Memory B cell (primary cell): ENCODE measurements around the gene PSD2.

Experiments used
- ATAC-seq: fragments of 150-1000 bp; cut with Tn5 transposase; 2 replicates; pipeline ENCODE4 v1.10.0; 2021; ENCODE audit warnings: low read depth, mild to moderate bottlenecking, moderate library complexity
- DNase-seq, 2 donors: peaks; one replicate each; pipeline ENCODE4 v3.0.0; 2022; ENCODE audit warnings: low spot score in 2 of 2
- H3K27ac Mint-ChIP-seq: one replicate; pipeline ENCODE4 v1.8.0; 2022; ENCODE audit warnings: mild to moderate bottlenecking, moderate library complexity, mixed read lengths
- H3K27me3 Mint-ChIP-seq: one replicate; pipeline ENCODE4 v1.8.0; 2022; ENCODE audit warnings: mixed read lengths
- H3K36me3 Mint-ChIP-seq: one replicate; pipeline ENCODE4 v1.8.0; 2022; ENCODE audit warnings: mild to moderate bottlenecking, mixed read lengths
- H3K4me1 Mint-ChIP-seq: one replicate; pipeline ENCODE4 v1.8.0; 2022; ENCODE audit warnings: mixed read lengths
- H3K4me3 Mint-ChIP-seq: one replicate; pipeline ENCODE4 v1.8.0; 2022; ENCODE audit warnings: mild to moderate bottlenecking, moderate library complexity, mixed read lengths
- H3K9me3 Mint-ChIP-seq: one replicate; pipeline ENCODE4 v1.8.0; 2022; ENCODE audit warnings: mixed read lengths

The PSD2 gene

DNA sequence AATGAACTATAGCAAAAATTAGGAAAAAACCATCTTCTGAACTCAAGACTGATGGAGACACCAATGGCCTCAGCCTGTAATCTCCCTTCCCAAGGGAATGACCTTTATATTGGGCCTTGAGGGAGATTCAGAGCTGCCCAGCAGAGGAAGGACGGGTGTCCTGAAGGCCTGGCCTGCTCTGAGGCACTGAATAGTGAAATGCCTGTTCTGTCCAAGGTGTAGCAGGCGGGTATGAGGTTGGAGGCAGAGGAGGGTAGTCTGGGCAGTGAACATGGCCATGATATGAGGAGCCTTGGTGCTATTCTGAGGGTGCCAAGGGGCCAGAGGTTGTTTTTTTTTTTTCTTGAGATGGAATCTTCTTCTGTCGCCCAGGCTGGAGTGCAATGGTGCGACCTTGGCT is 25.0 kb downstream of the PSD2 start:
- no peak for DNase-seq
- Mint-ChIP-seq H3K4me1 (no peaks in the 10 kb centered on the region), H3K4me3 (no peak overlapping the region), H3K36me3 (peaks cover 8% of the 10 kb centered on the region), H3K27ac (no peak overlapping the region), H3K27me3 (peaks cover 21% of the 10 kb centered on the region), H3K9me3 (peaks cover 10% of the 10 kb centered on the region)
- no peak for ATAC-seq

DNA sequence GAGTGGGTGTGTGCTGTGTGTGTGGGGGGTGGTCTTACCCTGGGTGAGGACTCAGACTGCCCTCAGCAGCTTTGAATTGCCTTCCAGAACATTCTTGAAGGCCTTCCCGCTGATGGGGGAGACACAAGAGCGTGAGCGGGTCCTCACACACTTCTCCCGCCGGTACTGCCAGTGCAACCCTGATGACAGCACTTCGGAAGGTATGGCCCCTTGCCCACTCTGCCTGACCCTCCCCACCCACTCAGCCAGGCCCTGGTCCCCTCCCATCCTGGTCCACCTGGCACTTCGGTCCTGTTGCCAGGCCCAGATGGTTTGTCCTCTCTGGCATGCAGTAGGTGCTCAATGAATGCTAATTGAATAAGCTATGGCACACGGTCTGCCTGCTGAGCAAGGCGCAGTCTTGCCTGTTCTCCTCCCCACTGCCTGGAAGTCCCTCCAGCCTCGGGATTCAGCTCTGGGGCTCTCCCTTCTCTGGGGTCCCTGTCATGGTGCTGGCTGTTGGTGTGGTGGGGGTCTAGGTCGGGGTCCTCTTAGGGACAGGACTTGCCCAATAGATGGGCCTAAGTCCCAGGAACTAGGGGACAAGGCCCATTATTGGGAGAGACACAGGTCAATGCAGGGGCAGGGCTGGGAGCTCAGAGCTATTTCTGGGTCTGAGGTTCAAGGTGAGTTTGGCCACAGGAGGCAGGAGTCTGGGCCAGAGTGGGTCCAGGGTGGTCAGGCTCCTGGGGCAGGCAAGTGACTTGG is 26.4 kb downstream of the PSD2 start:
- Mint-ChIP-seq H3K9me3 (peaks cover 10% of the 10 kb centered on the region), H3K4me1 (no peaks in the 10 kb centered on the region), H3K4me3 (no peak overlapping the region), H3K27ac (no peak overlapping the region), H3K36me3 (peaks cover 8% of the 10 kb centered on the region), H3K27me3 (peaks cover 21% of the 10 kb centered on the region)
- DNase-seq (no peak), ATAC-seq (no peak)

GRCh38 chr5:139822553-139823425 is 27.2 kb downstream of the PSD2 start:
- Mint-ChIP-seq H3K36me3 (peaks cover 8% of the 10 kb centered on the region), H3K27ac (no peak overlapping the region), H3K9me3 (peaks cover 10% of the 10 kb centered on the region), H3K4me3 (no peak overlapping the region), H3K27me3 (peaks cover 20% of the 10 kb centered on the region), H3K4me1 (no peaks in the 10 kb centered on the region)
- DNase-seq: no peak
- no peak for ATAC-seq

- Mint-ChIP-seq H3K36me3 (peaks cover 6% of the 10 kb centered on the region), H3K27me3 (peaks cover 18% of the 10 kb centered on the region), H3K4me3 (no peak overlapping the region), H3K9me3 (peaks cover 9% of the 10 kb centered on the region), H3K27ac (no peak overlapping the region), H3K4me1 (no peaks in the 10 kb centered on the region)
- no peak for DNase-seq
- ATAC-seq: no peak
Measured at GRCh38 chr5:139823757-139824355, 28.2 kb downstream of the PSD2 start.

- H3K9me3 Mint-ChIP-seq: no peaks in the 10 kb centered on the region
- no peak overlapping the region for H3K4me3 Mint-ChIP-seq
Measured at GRCh38 chr5:139825690-139826089, 30.1 kb downstream of the PSD2 start.

DNA sequence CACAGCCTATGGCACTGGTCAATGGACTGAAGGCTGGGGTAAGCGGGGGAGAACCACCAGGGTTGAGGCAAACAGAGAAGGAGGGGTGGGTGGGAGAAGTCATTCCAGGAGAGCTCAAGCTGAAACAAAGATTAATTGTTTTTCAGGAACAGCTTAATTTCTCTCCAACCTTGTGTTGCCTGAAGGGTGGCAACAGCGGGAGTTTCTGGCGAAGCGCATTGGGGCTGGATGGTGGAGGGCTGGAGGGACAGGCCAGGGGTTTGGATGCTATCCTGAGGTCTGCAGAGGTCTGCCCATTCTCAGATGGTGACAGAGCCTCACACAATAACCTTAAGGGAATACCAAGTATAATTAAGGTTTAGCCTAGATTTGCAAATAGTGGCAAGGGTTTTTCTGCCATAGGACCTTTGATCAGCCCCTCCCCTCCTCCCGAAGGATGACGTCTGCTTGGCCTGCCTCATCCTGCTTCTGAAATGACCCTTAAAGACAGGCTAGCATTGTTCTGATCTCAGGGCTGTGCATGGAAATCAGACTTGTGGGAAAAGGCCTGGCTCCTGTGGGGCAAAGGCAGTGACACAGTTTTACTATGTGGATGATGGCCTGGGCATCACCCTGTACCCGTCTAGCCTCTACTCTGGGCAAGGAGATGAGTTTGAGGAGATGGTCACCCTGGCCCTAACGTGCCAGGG is 32.7 kb downstream of the PSD2 start:
- H3K9me3 Mint-ChIP-seq: no peaks in the 10 kb centered on the region
- peaks cover 10% of the 10 kb centered on the region for H3K27me3 Mint-ChIP-seq
- H3K4me3 Mint-ChIP-seq: no peak overlapping the region
- H3K4me1 Mint-ChIP-seq: no peaks in the 10 kb centered on the region
- no peaks in the 10 kb centered on the region for H3K36me3 Mint-ChIP-seq
- ATAC-seq: no peak
- DNase-seq: no peak
- H3K27ac Mint-ChIP-seq: no peak overlapping the region

More at GRCh38 chr5:139825690-139826089, 30.1 kb downstream of the PSD2 start:
- Mint-ChIP-seq H3K4me1 (no peaks in the 10 kb centered on the region), H3K27me3 (peaks cover 10% of the 10 kb centered on the region), H3K27ac (no peak overlapping the region), H3K36me3 (no peaks in the 10 kb centered on the region)
- no peak for DNase-seq
- no peak for ATAC-seq

GRCh38 chr5:139829471-139829870 is 33.9 kb downstream of the PSD2 start:
- no peak overlapping the region for H3K4me3 Mint-ChIP-seq
- ATAC-seq: no peak
- no peak for DNase-seq
- peaks cover 10% of the 10 kb centered on the region for H3K27me3 Mint-ChIP-seq
- H3K27ac Mint-ChIP-seq: no peak overlapping the region
- no peaks in the 10 kb centered on the region for H3K36me3 Mint-ChIP-seq
- H3K4me1 Mint-ChIP-seq: no peaks in the 10 kb centered on the region
- H3K9me3 Mint-ChIP-seq: no peaks in the 10 kb centered on the region

DNA sequence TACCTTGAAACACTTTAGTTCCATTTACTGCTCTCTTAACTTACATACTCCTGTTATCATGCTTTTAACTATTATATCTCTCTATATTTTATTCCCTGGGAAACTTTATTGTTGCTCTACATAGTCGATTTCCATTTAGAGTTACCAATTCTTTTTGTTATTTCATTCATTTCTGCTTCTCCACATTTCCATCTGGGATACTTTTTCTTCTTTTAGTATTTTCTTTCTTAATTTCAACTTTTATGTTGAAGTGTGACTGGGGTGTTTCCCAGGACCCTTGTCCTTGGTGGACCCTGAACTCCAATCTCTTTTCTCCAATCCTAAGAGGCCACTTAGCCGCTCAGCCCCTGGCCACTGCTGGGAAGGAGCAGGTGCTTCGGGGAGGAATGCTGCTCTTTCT is 36.0 kb downstream of the PSD2 start:
- no peaks in the 10 kb centered on the region for H3K4me1 Mint-ChIP-seq
- peaks cover 5% of the 10 kb centered on the region for H3K36me3 Mint-ChIP-seq
- no peak overlapping the region for H3K27ac Mint-ChIP-seq
- H3K9me3 Mint-ChIP-seq: no peaks in the 10 kb centered on the region
- H3K4me3 Mint-ChIP-seq: no peak overlapping the region
- peaks cover 22% of the 10 kb centered on the region for H3K27me3 Mint-ChIP-seq
- DNase-seq (no peak), ATAC-seq (no peak)

DNA sequence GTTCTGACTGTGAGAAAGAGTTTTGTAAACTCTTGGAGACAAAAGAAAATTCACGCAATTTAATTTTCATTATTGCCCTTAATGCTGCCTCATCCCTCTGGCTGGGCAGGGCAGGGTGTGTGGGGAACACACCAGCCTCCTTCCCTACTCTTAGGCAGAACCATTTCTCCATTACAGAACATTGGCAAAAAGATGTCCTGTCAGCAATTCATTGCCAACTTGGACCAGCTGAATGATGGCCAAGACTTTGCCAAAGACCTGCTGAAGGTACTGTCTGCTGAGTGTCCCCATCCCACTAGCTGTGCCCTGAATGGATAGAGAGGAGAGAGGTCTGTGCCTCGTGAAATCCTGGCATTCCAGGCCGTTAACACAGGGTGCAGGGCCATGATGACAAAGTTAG is 37.9 kb downstream of the PSD2 start:
- H3K4me3 Mint-ChIP-seq: no peak overlapping the region
- H3K27me3 Mint-ChIP-seq: peaks cover 23% of the 10 kb centered on the region
- peaks cover 5% of the 10 kb centered on the region for H3K36me3 Mint-ChIP-seq
- ATAC-seq: no peak
- H3K9me3 Mint-ChIP-seq: no peaks in the 10 kb centered on the region
- no peaks in the 10 kb centered on the region for H3K4me1 Mint-ChIP-seq
- no peak for DNase-seq
- no peak overlapping the region for H3K27ac Mint-ChIP-seq

DNA sequence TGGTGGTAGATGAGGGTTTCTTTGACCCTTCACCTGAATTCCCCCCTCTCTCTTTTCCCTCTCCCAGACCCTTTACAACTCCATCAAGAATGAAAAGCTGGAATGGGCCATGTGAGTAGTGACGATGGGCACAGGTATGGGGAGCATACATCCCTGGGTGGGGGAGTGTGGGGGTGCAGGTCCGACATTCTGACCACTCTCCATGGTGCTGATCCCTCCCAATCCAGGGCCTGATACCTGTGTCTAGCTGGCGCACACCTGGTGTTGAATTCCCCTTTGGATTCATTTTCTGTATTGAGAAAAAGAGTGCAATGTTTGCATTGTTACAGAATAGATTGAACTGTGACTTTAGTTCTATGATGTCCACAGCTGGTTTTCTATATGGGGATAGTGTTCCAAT is 40.0 kb downstream of the PSD2 start:
- Mint-ChIP-seq H3K27me3 (peaks cover 27% of the 10 kb centered on the region), H3K27ac (no peak overlapping the region), H3K4me3 (no peak overlapping the region), H3K4me1 (no peaks in the 10 kb centered on the region), H3K36me3 (peaks cover 5% of the 10 kb centered on the region), H3K9me3 (no peaks in the 10 kb centered on the region)
- DNase-seq (no peak), ATAC-seq (no peak)

- ATAC-seq (no peak), DNase-seq (no peak)
- peaks cover 5% of the 10 kb centered on the region for H3K36me3 Mint-ChIP-seq
- H3K9me3 Mint-ChIP-seq: no peaks in the 10 kb centered on the region
- H3K4me1 Mint-ChIP-seq: no peaks in the 10 kb centered on the region
- peaks cover 24% of the 10 kb centered on the region for H3K27me3 Mint-ChIP-seq
- no peak overlapping the region for H3K4me3 Mint-ChIP-seq
- H3K27ac Mint-ChIP-seq: no peak overlapping the region
Measured at GRCh38 chr5:139836469-139837208, 41.0 kb downstream of the PSD2 start.

DNA sequence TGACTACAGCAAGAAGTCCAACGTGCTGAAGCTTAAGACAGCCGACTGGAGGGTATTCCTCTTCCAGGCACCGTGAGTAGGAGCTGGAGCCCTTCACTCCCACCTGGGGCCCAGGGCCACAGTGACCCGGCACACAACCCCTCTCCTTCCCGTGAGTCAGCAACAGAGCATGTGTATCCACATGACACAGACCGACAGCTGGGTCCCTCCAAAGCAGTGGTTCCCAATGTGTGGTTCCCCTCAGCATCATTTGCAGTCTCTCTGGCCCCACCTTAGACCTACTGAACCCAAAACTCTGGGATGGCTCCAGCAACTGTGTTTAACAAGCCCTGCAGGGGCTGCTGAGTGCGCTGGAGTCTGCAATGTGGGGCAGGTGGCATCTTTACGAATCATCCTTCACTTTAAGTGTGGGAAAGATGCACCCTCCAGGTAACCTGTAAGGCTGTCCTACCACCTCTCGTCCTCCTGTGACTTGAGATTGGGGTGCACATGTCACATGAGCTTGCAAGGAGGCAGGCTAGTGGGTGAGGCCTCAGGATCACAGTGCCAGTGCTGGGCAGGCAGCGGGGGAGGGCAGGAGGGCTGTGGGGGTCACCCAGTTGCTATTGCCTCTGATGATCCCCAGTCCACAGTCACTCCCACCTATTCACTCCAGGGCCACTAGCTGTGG is 42.2 kb downstream of the PSD2 start:
- peaks cover 5% of the 10 kb centered on the region for H3K36me3 Mint-ChIP-seq
- no peak overlapping the region for H3K27ac Mint-ChIP-seq
- no peaks in the 10 kb centered on the region for H3K9me3 Mint-ChIP-seq
- peaks cover 26% of the 10 kb centered on the region for H3K27me3 Mint-ChIP-seq
- DNase-seq (no peak), ATAC-seq (no peak)
- H3K4me3 Mint-ChIP-seq: no peak overlapping the region
- H3K4me1 Mint-ChIP-seq: no peaks in the 10 kb centered on the region
